Measurements from ENCODE around the gene SLC38A8. TPM values are rescaled to one million over a fixed set of nuclear protein-coding genes. Genes with fewer than 3 reads are reported as not detected.

The SLC38A8 gene
- total and polyA plus RNA-seq, 8 donors: 0.14 to 0.49 (median 0.34) TPM; not detected in 4

DNA sequence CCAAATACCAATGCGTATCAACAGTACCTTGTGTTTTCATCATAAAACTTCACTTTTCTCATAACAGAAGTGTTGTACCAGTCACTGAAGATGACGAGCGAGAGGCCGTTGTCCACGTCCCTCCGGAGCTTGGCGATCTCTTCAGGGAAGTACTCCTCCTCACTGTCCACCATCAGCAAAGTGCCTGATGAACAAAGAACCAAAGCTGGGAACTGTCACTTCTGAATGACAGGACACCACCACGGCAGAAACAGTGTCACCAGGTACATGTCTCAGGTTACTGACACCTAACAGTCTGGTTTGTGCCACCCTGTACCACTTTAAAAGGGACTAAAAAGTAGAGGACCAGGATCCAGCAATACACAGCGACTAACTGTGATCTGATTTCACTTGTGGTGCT, 25.0 kb upstream of the SLC38A8 start:
- Histone ChIP-seq H3K9me3 (no peaks in the 10 kb centered on the region), H3K36me3 (peaks cover 0 to 70% (median 42%) of the 10 kb centered on the region in 3 donors), H3K4me1 (no peaks in the 10 kb centered on the region), H3K27me3 (no peaks in the 10 kb centered on the region), H3K27ac (no peak overlapping the region), H3K4me3 (no peak overlapping the region)
- FAIRE-seq (no peak), DNase-seq (peak in 1 of 6 donors; percentile 11), ATAC-seq (no peak)
- 88 to 89% methylated on average over 9 of the region's 9 CpGs for WGBS, 2 donors
- intact Hi-C loops (cut with DNase I): no loop called here
- no peak for TF ChIP-seq CTCF (IDR thresholded peaks at IDR 0.05)

DNA sequence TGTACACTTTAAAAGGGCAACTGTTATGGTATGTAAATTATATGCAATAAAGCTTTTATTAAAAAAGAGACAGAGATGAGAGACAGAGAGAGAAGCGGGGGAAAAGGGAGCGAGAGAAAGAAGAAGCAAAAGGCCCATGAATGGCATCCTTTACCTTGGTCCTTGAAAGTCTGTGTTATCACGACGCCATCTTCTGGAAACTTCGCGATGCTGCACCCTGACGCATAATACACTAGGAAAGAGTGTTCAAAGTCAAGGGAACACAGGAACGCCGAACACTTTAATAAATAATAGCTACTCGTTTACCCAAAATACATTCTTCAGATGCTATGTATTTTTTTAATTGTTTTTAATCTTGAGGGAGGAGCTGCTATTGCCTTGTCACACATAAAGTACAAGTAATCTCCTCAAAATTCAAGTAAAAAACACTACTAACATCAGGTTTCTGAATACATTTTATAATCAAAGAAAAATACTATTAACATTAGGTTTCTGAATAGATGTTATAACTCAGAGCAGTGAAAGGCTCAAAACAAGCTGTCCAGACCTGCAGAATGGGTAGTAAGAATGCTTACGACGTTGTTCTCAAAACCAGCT, 23.0 kb upstream of the SLC38A8 start:
- 41 to 42% methylated on average over 12 of the region's 12 CpGs for WGBS, 2 donors
- intact Hi-C loops (cut with DNase I): no loop called here

DNA sequence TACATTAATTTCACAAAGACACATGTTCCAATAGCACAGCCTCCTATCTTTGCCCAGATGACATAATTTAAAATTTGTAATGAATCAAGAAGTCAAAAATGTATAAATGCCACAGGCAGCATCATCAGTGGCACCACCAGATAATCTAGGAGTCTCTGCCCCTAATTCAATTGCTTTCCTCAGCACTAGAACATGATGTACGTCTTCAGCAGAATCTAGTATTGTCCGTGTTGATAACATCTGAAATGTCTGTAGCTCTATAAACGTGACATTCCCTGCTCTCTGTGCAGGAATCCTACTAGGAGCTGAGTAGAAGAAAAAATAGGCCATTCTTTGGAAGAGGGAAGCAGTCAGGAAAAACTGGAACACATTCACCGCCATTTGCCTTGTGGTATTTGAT, 21.4 kb upstream of the SLC38A8 start:
- 90 to 93% methylated on average over 4 of the region's 4 CpGs for WGBS, 2 donors
- H3K9me3 ChIP-seq: no peaks in the 10 kb centered on the region
- H3K27me3 ChIP-seq: no peaks in the 10 kb centered on the region
- peaks cover 0 to 80% (median 37%) of the 10 kb centered on the region in 3 donors for H3K36me3 ChIP-seq
- FAIRE-seq (no peak), DNase-seq (no peak), ATAC-seq (no peak)
- no peaks in the 10 kb centered on the region for H3K4me1 ChIP-seq
- no peak overlapping the region for H3K27ac ChIP-seq
- TF ChIP-seq CTCF (IDR thresholded peaks at IDR 0.05): no peak
- no peak overlapping the region for H3K4me3 ChIP-seq
- intact Hi-C loops (cut with DNase I): loop anchor here in 1 of 3 donors (5.0 kb wide), 1 partner anchor 97 kb away; the partner anchor contains the start of gene NECAB2

More for the DNA sequence above, 23.0 kb upstream of the SLC38A8 start:
- Histone ChIP-seq H3K4me1 (no peaks in the 10 kb centered on the region), H3K27me3 (no peaks in the 10 kb centered on the region), H3K27ac (no peak overlapping the region), H3K9me3 (no peaks in the 10 kb centered on the region), H3K36me3 (peaks cover 0 to 80% (median 47%) of the 10 kb centered on the region in 3 donors), H3K4me3 (no peak overlapping the region)
- FAIRE-seq: no peak
- peak in 3 of 6 donors; percentile 27 to 65 (median 58) for DNase-seq
- peak; percentile 55 to 79 (median 72) for ATAC-seq
- peak; percentile 17 to 49 (median 41) for TF ChIP-seq CTCF (IDR thresholded peaks at IDR 0.05)

- peak; percentile 57 to 93 (median 79) for DNase-seq
- Histone ChIP-seq H3K4me1 (no peaks in the 10 kb centered on the region), H3K4me3 (no peak overlapping the region), H3K9me3 (no peaks in the 10 kb centered on the region), H3K36me3 (peaks cover 0 to 80% (median 35%) of the 10 kb centered on the region in 3 donors), H3K27ac (no peak overlapping the region), H3K27me3 (no peaks in the 10 kb centered on the region)
- intact Hi-C loops (cut with DNase I): loop anchor here in 1 of 3 donors (5.0 kb wide), 1 partner anchor 96 kb away; the partner anchor contains the start of gene NECAB2
- peak; percentile 86 to 91 (median 88) for TF ChIP-seq CTCF (IDR thresholded peaks at IDR 0.05)
- ATAC-seq: peak; percentile 89 to 96 (median 94)
- WGBS, 2 donors: 45 to 46% methylated on average over 25 of the region's 25 CpGs
- no peak for FAIRE-seq
Observed at GRCh38 chr16:84062734-84063640, 20.4 kb upstream of the SLC38A8 start.
